ENCODE data around the gene PLS1.

PLS1 gene

GRCh38 chr3:142636664-142637063 lies 40.5 kb downstream of the PLS1 start:
- no peak overlapping the region for H3K27ac ChIP-seq (replicated peaks)
- no peak for TF ChIP-seq POLR2AphosphoS5 (IDR thresholded peaks at IDR 0.05; ENCODE audit: low read depth)
- TF ChIP-seq CTCF (IDR thresholded peaks at IDR 0.05; ENCODE audit: insufficient read depth, low read length) = no peak
- TF ChIP-seq SPI1 (IDR thresholded peaks at IDR 0.05; ENCODE audit: borderline replicate concordance, low read depth) = no peak
- no peak for TF ChIP-seq GABPA (IDR thresholded peaks at IDR 0.05; ENCODE audit: low read depth)
- TF ChIP-seq REST (IDR thresholded peaks at IDR 0.05; ENCODE audit: insufficient replicate concordance, low read depth) = no peak
- H3K27me3 ChIP-seq (ENCODE audit: insufficient read depth, poor library complexity, severe bottlenecking) = no peaks in the 10 kb centered on the region
- no peak overlapping the region for H3K4me3 ChIP-seq (replicated peaks; ENCODE audit: insufficient read depth, low read length)
- DNase-seq (ENCODE audit: low read depth in 1 of 2, low spot score in 1 of 2) = no peak

- DNase-seq (ENCODE audit: low read depth in 1 of 2, low spot score in 1 of 2) = no peak
- Histone ChIP-seq H3K27ac (replicated peaks) (no peak overlapping the region), H3K27me3 (ENCODE audit: insufficient read depth, poor library complexity, severe bottlenecking) (no peaks in the 10 kb centered on the region), H3K4me3 (replicated peaks; ENCODE audit: insufficient read depth, low read length) (no peak overlapping the region)
- TF ChIP-seq SPI1 (IDR thresholded peaks at IDR 0.05; ENCODE audit: borderline replicate concordance, low read depth) (no peak), CTCF (IDR thresholded peaks at IDR 0.05; ENCODE audit: insufficient read depth, low read length) (no peak), REST (IDR thresholded peaks at IDR 0.05; ENCODE audit: insufficient replicate concordance, low read depth) (no peak), GABPA (IDR thresholded peaks at IDR 0.05; ENCODE audit: low read depth) (no peak), POLR2AphosphoS5 (IDR thresholded peaks at IDR 0.05; ENCODE audit: low read depth) (no peak)
Measured at GRCh38 chr3:142638291-142638690, 42.1 kb downstream of the PLS1 start.

- Histone ChIP-seq H3K27ac (replicated peaks) (no peak overlapping the region), H3K4me3 (replicated peaks; ENCODE audit: insufficient read depth, low read length) (no peak overlapping the region), H3K27me3 (ENCODE audit: insufficient read depth, poor library complexity, severe bottlenecking) (no peaks in the 10 kb centered on the region)
- TF ChIP-seq SPI1 (IDR thresholded peaks at IDR 0.05; ENCODE audit: borderline replicate concordance, low read depth) (peak; percentile 66), POLR2AphosphoS5 (IDR thresholded peaks at IDR 0.05; ENCODE audit: low read depth) (no peak)
- DNase-seq (ENCODE audit: low read depth in 1 of 2, low spot score in 1 of 2) = no peak
Measured at GRCh38 chr3:142641504-142641903, 45.3 kb downstream of the PLS1 start.

- no peak overlapping the region for H3K27ac ChIP-seq (replicated peaks)
- DNase-seq (ENCODE audit: low read depth in 1 of 2, low spot score in 1 of 2) = no peak
- TF ChIP-seq SPI1 (IDR thresholded peaks at IDR 0.05; ENCODE audit: borderline replicate concordance, low read depth) (no peak), CTCF (IDR thresholded peaks at IDR 0.05; ENCODE audit: insufficient read depth, low read length) (no peak), GABPA (IDR thresholded peaks at IDR 0.05; ENCODE audit: low read depth) (no peak), REST (IDR thresholded peaks at IDR 0.05; ENCODE audit: insufficient replicate concordance, low read depth) (no peak), POLR2AphosphoS5 (IDR thresholded peaks at IDR 0.05; ENCODE audit: low read depth) (no peak)
- no peak overlapping the region for H3K4me3 ChIP-seq (replicated peaks; ENCODE audit: insufficient read depth, low read length)
- no peaks in the 10 kb centered on the region for H3K27me3 ChIP-seq (ENCODE audit: insufficient read depth, poor library complexity, severe bottlenecking)
Measured at GRCh38 chr3:142642956-142643355, 46.8 kb downstream of the PLS1 start.

All from HL-60 (cell line).